Medulla oblongata (tissue), 1 donor: ENCODE data around the gene PTGR3.

Experiments
- DNase-seq: peaks from one replicate; pipeline ENCODE4 v3.0.0-alpha.2; 2015; ENCODE audit errors: extremely low spot score

PTGR3 gene

GRCh38 chr18:75235896-75236295, 27.0 kb upstream of the PTGR3 start:
- DNase-seq = no peak

DNA sequence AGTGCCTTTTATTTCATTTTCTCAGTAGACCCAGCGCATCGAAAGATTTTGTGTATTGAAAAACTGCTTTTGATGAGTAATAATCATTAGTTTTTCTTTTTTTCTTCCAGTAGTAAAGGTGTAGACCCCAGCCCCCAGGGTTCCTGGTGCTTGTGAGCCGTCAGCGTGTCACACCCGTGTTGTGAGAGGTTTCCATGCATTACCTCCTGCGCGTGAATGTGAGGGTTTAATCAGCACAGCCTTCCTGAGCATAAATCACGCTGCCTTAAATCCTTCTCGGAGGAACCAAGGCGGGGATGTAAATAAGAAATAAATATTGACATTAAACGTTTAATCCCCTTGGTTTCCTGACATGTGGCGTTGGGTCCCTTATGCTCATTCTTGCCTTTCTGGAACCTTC, 26.0 kb upstream of the PTGR3 start:
- DNase-seq = no peak

GRCh38 chr18:75231053-75231406, 22.1 kb upstream of the PTGR3 start:
- DNase-seq = no peak

DNA sequence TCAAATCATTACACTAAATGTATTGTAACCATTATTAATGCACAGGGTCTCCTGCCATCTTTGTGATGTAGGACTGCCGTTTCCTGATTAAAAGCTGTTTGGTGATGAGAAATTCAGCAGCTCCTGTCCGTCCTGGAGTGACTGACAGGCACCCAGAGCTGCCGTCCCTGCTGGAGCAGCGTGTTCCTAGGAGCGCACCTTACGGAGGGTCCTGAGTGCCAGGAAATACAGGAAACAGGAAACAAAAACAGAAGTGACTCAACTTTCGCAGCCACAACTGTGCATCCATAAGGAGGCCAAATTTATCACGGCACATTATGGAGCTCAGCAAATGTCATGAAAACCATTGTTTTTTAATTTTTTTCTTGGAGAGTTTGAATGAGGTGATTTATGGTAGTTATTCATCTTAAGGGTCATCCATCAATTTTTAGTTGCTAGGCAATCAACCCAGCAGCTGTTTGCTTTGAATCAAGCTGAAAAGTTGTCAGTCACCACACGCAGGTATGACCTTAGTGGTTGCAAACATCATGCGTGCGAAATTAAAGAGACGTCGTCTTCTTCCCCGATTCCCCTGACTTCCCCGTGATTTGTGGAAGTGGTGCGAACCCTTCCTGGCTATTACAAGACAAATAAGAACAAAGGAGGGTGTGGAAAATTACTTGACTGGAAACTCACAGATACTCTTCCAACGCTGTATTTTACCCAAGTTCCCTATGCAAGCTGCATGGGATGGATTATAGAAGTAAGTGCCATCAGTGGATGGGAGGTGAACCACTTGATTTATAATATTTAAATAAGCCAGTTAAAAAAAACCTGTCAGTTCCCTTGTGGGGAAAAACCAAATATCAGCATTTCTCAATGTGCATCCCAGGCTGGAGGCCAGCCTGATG, 21.5 kb upstream of the PTGR3 start:
- DNase-seq = no peak

GRCh38 chr18:75229437-75229836, 20.5 kb upstream of the PTGR3 start:
- no peak for DNase-seq

GRCh38 chr18:75228967-75229366, 20.0 kb upstream of the PTGR3 start:
- DNase-seq = no peak

DNA sequence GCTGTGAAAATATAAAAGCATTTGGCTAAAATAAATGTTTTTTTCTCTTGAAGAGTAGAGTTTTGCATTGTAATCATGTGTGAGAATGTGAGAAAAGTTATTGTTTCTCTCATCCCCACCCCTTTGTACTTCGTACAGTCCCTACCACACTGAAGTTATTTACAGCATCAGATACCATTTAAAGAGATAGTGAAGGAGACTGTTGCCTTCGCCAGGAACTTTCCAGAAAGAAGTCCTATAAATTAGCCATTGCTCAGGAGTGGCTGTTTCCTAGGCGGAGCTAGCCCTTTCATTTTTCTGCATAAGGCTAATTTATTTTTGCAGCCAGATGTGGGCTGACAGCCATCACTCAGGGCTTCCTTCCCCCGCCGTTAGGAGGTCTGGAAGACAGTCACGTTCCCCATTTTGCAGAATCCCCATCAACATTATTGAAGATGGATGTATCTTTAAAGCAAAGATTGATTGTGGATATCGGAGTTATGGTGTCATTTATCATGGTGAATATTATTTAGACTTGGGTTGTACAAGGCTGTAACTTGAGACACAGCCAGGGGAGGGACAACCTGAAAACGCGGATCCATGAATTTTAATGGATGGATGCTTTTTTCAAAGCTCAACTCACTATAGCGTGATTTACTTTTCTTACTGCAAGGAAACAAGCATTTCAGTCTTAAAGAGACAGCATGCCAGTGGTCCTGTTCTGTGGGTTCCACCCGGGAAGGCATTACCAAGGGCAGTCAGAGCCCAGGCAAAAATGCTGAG, 18.8 kb upstream of the PTGR3 start:
- peak; percentile 17 for DNase-seq

DNA sequence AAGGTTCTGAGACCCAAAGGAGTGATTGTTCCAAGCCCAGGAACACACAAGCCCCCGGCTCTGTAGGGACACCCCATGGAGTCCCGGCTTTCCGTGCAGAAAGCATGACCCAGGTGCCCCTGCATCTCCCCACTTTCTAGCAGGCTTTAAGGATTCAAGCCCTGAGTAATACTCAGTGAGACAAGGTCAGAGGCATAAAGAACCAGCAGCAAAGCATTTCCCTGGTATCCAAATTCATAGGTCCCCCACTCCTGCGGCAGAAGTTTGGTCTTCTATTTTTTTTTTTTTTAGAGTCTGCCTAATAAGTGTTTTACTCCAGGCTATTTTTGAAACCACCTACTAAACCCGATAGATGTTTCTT, 18.0 kb upstream of the PTGR3 start:
- no peak for DNase-seq

GRCh38 chr18:75226286-75226955, 17.5 kb upstream of the PTGR3 start:
- DNase-seq = peak; percentile 3

DNA sequence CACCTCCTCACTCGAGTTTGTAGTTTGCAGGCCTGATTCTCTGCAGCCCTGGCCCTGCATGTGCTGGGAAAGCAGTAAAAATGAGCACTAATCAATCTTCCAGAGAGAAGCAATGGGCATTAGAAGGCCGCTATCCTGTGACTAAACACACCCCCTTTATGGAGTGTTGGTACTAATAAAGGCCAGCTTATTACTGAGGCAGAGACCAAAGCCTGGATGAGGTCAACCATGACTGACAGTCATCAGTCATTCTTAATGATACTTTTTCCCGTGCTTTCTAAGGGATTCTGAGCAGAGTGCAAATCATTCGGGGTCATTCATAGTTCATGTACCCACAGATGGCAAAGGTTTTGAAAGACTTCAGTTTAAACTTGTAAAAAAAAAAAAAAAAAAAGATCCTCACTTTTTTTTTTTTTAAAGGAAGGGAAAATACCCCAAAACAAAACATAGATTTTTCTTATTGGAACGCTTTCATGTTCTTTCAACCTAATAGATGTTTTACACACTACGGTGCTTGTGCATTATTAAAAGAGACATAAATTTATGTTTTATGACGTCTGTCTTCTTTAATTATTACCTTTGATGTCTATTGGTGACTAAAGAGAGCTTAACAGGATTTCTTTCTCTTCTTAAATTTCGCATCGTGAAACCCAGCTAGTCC, 14.9 kb upstream of the PTGR3 start:
- no peak for DNase-seq

DNA sequence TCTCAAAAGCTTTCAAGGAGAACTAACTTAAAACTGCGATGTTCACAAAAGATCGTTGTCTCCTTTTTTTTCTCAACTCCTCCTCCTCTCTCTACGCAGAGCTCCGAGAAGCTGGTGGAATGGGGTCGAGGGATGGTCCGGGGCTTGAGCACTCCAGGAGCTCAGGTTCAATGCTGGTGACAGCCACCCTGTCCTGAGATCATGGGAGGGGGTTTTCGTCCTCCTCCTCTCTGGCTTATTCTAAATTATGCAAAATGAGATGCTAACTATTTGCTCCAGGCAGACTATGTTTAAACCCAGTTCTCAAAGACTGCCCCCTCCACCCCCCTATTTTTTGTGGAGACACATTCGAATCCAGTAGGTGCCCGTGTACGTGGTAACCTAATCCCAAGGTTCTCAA, 13.5 kb upstream of the PTGR3 start:
- no peak for DNase-seq

DNA sequence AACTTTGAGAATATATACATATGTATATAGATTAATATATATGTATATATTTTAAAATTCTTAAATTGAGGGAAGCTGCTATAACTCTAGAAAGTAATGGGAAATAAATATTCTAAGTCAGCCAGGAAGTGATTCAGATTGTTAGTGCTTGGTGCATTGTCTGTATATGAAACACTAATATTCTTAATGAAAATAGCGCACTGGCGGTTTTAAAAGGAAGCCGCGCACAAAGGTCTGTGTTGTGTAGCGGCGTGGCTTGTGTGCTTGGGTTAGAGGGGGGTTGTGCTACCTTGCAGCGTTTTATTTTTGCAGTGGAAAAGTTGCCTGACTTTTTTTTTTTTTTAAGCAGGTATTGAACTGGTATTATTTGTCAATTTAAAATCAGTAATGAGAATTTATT, 13.0 kb upstream of the PTGR3 start:
- DNase-seq = no peak

DNA sequence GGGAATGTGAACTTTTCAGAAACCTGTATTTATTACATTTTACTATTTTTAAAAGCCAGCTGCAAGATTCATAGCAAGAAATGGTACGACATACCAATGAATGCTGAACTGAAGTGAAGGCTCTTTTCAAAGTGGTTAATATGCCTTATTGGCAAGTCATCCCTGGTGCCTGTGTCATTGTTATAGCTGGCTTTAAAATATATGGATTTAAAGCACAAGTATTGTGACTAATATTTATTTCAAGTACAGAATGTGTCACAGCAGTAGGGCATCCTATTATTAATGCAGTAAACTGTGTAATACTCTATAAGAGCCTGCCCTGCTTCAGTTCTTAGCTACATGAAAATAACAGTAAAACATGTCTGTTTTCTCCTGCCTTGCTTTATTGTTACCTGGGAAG, 12.5 kb upstream of the PTGR3 start:
- no peak for DNase-seq

DNA sequence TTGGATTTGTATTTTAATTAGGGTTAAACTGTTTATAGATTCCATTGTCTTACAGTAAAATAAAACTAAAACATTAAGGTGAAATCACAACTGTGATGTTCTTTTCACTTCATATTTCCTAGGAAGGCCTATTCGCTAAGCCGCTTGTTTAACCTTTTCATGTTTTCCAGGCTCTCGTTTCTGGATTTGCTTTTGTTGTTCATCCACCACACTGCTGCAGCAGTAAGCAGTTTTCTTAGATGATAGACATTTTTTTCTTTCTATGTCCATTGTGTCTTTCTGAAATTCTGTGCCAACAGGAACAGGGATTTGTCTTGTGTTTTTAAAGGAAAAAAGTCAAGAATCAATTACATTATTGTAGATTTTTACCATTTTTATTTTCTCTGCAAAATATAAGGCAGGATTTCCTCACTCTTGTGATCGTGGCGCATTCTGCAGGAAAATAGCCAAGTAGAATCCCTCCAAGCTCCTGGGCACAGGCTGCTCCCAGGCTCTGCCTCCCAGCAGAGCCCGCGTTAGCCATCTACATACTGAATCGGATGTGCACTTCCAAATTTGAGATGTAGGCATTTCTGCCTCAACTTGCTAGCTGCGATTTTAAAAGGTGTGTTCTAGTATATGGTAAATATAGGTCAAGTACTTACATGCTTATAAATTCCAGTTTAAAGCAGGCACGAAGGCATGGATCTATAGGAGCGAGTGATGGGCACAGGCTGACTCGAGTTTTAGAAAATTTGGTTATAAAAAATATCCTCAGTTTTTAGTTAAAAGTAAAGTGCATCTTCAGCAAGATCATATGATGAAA, 11.8 kb upstream of the PTGR3 start:
- DNase-seq = peak; percentile 65

- peak; percentile 14 for DNase-seq
Observed at GRCh38 chr18:75219745-75220375, 10.9 kb upstream of the PTGR3 start.

- no peak for DNase-seq
Observed at GRCh38 chr18:75218065-75218923, 9.4 kb upstream of the PTGR3 start.

GRCh38 chr18:75216911-75217689, 8.2 kb upstream of the PTGR3 start:
- peak; percentile 31 for DNase-seq

GRCh38 chr18:75216212-75216910, 7.4 kb upstream of the PTGR3 start:
- DNase-seq = peak; percentile 10
